Progenitor cell of endocrine pancreas (in vitro differentiated cells): ENCODE measurements around the gene HTR1D. TPM values are rescaled to one million over a fixed set of nuclear protein-coding genes. Genes with fewer than 3 reads are reported as not detected.

Source experiments
- DNase-seq: peaks from one replicate; pipeline ENCODE4 v3.0.0; 2021; ENCODE audit warnings: low spot score; ENCODE audit not compliant: unreplicated experiment
- H3K27ac Mint-ChIP-seq: 2 replicates; pipeline ENCODE4 v1.8.0; 2021; ENCODE audit warnings: mild to moderate bottlenecking, moderate library complexity, mixed read lengths
- H3K27me3 Mint-ChIP-seq: 2 replicates; pipeline ENCODE4 v1.8.0; 2021; ENCODE audit warnings: mixed read lengths
- H3K36me3 Mint-ChIP-seq: 2 replicates; pipeline ENCODE4 v1.8.0; 2022; ENCODE audit warnings: mixed read lengths; ENCODE audit not compliant: insufficient read depth
- H3K4me1 Mint-ChIP-seq: 2 replicates; pipeline ENCODE4 v1.8.0; 2021; ENCODE audit warnings: low read depth, mixed read lengths
- H3K4me3 Mint-ChIP-seq: 2 replicates; pipeline ENCODE4 v1.8.0; 2021; ENCODE audit warnings: low read depth, mild to moderate bottlenecking, moderate library complexity, mixed read lengths
- H3K9me3 Mint-ChIP-seq: 2 replicates; pipeline ENCODE4 v1.8.0; 2021; ENCODE audit warnings: low read depth, mixed read lengths
- CTCF ChIP-seq: fragments of 200-600 bp; sonication (generic); IDR thresholded peaks from one replicate; pipeline ENCODE4 v1.5.0; 2021; ENCODE audit warnings: antibody characterized with exemption, mild to moderate bottlenecking; ENCODE audit not compliant: unreplicated experiment
- total RNA-seq: library from RNA; stranded (reverse); gene quantifications from 2 replicates; pipeline ENCODE4 v1.2.1, GENCODE V29; 2021

The HTR1D gene
- total RNA-seq, 1 donor from 2014 or later: 0.31 TPM

GRCh38 chr1:23150742-23151141, 66.6 kb downstream of the HTR1D start:
- no peaks in the 10 kb centered on the region for H3K27me3 Mint-ChIP-seq
- H3K9me3 Mint-ChIP-seq: peaks cover 3% of the 10 kb centered on the region
- no peak overlapping the region for H3K27ac Mint-ChIP-seq
- H3K4me3 Mint-ChIP-seq: no peak overlapping the region
- DNase-seq: no peak
- H3K36me3 Mint-ChIP-seq: peaks cover 8% of the 10 kb centered on the region
- H3K4me1 Mint-ChIP-seq: peaks cover 17% of the 10 kb centered on the region
- no peak for TF ChIP-seq CTCF

- peaks cover 3% of the 10 kb centered on the region for H3K9me3 Mint-ChIP-seq
- no peaks in the 10 kb centered on the region for H3K27me3 Mint-ChIP-seq
- no peak for DNase-seq
- peaks cover 17% of the 10 kb centered on the region for H3K4me1 Mint-ChIP-seq
- H3K4me3 Mint-ChIP-seq: no peak overlapping the region
- H3K27ac Mint-ChIP-seq: no peak overlapping the region
- TF ChIP-seq CTCF: no peak
- H3K36me3 Mint-ChIP-seq: peaks cover 8% of the 10 kb centered on the region
Measured at GRCh38 chr1:23150125-23150524, 67.2 kb downstream of the HTR1D start.

GRCh38 chr1:23149114-23149513, 68.2 kb downstream of the HTR1D start:
- no peak for TF ChIP-seq CTCF
- no peak overlapping the region for H3K4me3 Mint-ChIP-seq
- no peaks in the 10 kb centered on the region for H3K27me3 Mint-ChIP-seq
- H3K4me1 Mint-ChIP-seq: peaks cover 17% of the 10 kb centered on the region
- DNase-seq: no peak
- H3K36me3 Mint-ChIP-seq: peaks cover 6% of the 10 kb centered on the region
- H3K9me3 Mint-ChIP-seq: no peaks in the 10 kb centered on the region
- no peak overlapping the region for H3K27ac Mint-ChIP-seq

GRCh38 chr1:23148084-23148483, 69.2 kb downstream of the HTR1D start:
- no peak for DNase-seq
- H3K27ac Mint-ChIP-seq: no peak overlapping the region
- no peaks in the 10 kb centered on the region for H3K27me3 Mint-ChIP-seq
- H3K9me3 Mint-ChIP-seq: no peaks in the 10 kb centered on the region
- peaks cover 14% of the 10 kb centered on the region for H3K4me1 Mint-ChIP-seq
- H3K4me3 Mint-ChIP-seq: no peak overlapping the region
- TF ChIP-seq CTCF: no peak
- H3K36me3 Mint-ChIP-seq: peaks cover 3% of the 10 kb centered on the region

Other genes with a start within 250 kb of the HTR1D start
- not detected in 2 replicates for gene LACTBL1, start 244.6 kb downstream of the HTR1D start, total RNA-seq
- gene TEX46, start 201.7 kb downstream of the HTR1D start, total RNA-seq: not detected in 2 replicates
- 190 and 197 TPM in 2 replicates for gene KDM1A, start 198.0 kb downstream of the HTR1D start, total RNA-seq
- gene LUZP1, start 48.6 kb downstream of the HTR1D start, total RNA-seq: 45.3 and 47.5 TPM in 2 replicates
- gene HNRNPR, start 126.8 kb upstream of the HTR1D start, total RNA-seq: 201 and 212 TPM in 2 replicates
- 13.7 and 13.9 TPM in 2 replicates for gene ZNF436, start 152.3 kb upstream of the HTR1D start, total RNA-seq
- 12.9 and 13.6 TPM in 2 replicates for gene TCEA3, start 207.2 kb upstream of the HTR1D start, total RNA-seq